Transverse colon (tissue), 4 donors: ENCODE results near the gene NME9. TPM values are rescaled to one million over a fixed set of nuclear protein-coding genes. Genes with fewer than 3 reads are reported as not detected.

ENCODE experiments used
- DNase-seq: peaks from one replicate; pipeline ENCODE4 v3.0.0-alpha.2; 2019
- H3K27ac ChIP-seq, 4 donors: fragments of 200-600 bp; sonication (generic); 2 replicates each; pipeline ENCODE4 v1.5.1; 2016 to 2018; ENCODE audit warnings: inconsistent platforms in 4 of 4
- H3K27me3 ChIP-seq: fragments of 200-600 bp; sonication (generic); 2 replicates; pipeline ENCODE4 v1.5.1; 2017; ENCODE audit warnings: inconsistent platforms
- H3K36me3 ChIP-seq, 4 donors: fragments of 200-600 bp; sonication (generic); 2 replicates each; pipeline ENCODE4 v1.5.1; 2017 to 2019; ENCODE audit warnings: inconsistent platforms in 4 of 4
- H3K4me1 ChIP-seq, 4 donors: fragments of 200-600 bp; sonication (generic); 2 replicates each; pipeline ENCODE4 v1.5.1; 2017 to 2020; ENCODE audit warnings: inconsistent platforms in 4 of 4
- H3K4me3 ChIP-seq, 4 donors: fragments of 200-600 bp; sonication (generic); 1 replicate in 1 of 4; 2 replicates in 3 of 4; pipeline versions ENCODE4 v1.5.1 to v1.6.1; 2017 to 2019; ENCODE audit warnings: inconsistent platforms in 4 of 4
- H3K9me3 ChIP-seq, 2 donors: fragments of 200-600 bp; sonication (generic); 2 replicates each; pipeline ENCODE4 v1.5.1; 2017 to 2019; ENCODE audit warnings: inconsistent platforms in 2 of 2
- EP300 ChIP-seq: sonication (generic); formaldehyde crosslinking; IDR thresholded peaks from one replicate; pipeline ENCODE4 v1.6.1; 2017; ENCODE audit warnings: antibody characterized with exemption, low read depth
- POLR2A ChIP-seq: fragments of 450-650 bp; IDR thresholded peaks from one replicate; pipeline ENCODE4 v1.6.1; 2016; ENCODE audit warnings: antibody characterized with exemption, mild to moderate bottlenecking, moderate library complexity
- POLR2AphosphoS5 ChIP-seq, 3 donors: sonication (generic); formaldehyde crosslinking; IDR thresholded peaks; one replicate each; pipeline ENCODE4 v1.6.1; 2016; ENCODE audit warnings: antibody characterized with exemption in 3 of 3
- WGBS, 2 donors: methylation state at CpG; one replicate each; pipeline ENCODE4 v1.1.5; 2018; ENCODE audit warnings: low coverage in 1 of 2; 5-methylcytosine and 5-hydroxymethylcytosine counted together
- in situ Hi-C, 4 donors: fragments of 200-750 bp; cut with MboI; loops; one replicate each; pipeline versions ENCODE4 v1.15.0 to v1.15.1; 2017; ENCODE audit warnings: low sequenced_read_pairs in 3 of 4, low pct_ligation_motif_present in 1 of 4, low pct_unique_long_range_greater_than_20kb in 1 of 4
- intact Hi-C: fragments of 100-400 bp; cut with DNase I; formaldehyde crosslinking; loops from one replicate; pipeline ENCODE4 v1.15.1; 2023; ENCODE audit warnings: low total_unique reads
- total RNA-seq, 4 donors: library from RNA; depleted of rRNA; stranded (reverse); fragments of >200 nt; gene quantifications; one replicate each; pipeline ENCODE4 v1.1.0, GENCODE V29; 2016
- TF ChIP-seq, protein P1 (sequence below), 5 experiments: fragments of 200-600 bp in 3 of 5; fragments of 450-650 bp in 2 of 5; sonication (generic) in 3 of 5; IDR thresholded peaks; 1 replicate in 2 of 5; 2 replicates in 3 of 5; pipeline ENCODE4 v1.5.1; 2016 to 2017; ENCODE audit warnings: antibody characterized with exemption in 5 of 5, inconsistent platforms in 3 of 5, mild to moderate bottlenecking in 2 of 5, moderate library complexity in 1 of 5

NME9 gene
- total RNA-seq, 4 donors from 2014 or later: not detected

DNA sequence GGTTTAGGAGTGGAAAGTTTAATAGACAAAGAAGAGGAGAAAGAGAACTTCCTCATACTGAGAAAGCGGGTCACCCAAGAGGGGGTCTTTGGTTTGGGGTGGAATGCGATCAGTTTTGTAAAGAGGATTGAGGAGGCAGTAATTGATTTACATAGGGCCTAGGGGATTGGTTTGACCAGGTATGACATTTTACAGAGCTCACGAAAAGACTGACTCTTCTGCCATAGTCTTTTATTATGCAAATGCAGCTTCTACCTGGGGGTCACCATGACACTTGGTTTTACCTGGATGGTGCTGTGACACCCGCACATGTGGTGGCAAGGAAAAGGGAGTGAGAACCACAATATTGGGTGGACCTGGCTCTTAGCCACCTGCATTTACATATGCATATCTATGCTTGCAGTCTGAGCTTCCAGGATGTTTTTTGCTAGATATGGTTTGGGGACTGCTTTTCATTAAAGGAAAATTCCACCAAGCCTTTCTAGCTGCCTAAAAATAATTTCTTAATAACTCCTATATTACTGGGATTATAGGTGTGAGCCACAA lies 6.9 kb upstream of the NME9 start:
- no peak overlapping the region for H3K4me3 ChIP-seq
- WGBS, 2 donors: 90 to 94% methylated on average over 3 to 4 of the region's 4 CpGs
- intact Hi-C loops (no loop called here), in situ Hi-C loops (loop anchor here in 1 of 4 donors (10.0 kb wide), 1 partner anchor 258 kb away; the partner anchor contains the start of gene CEP70)
- no peak overlapping the region for H3K27ac ChIP-seq
- H3K9me3 ChIP-seq: no peaks in the 10 kb centered on the region
- no peaks in the 10 kb centered on the region for H3K36me3 ChIP-seq
- DNase-seq: no peak
- H3K27me3 ChIP-seq: no peaks in the 10 kb centered on the region
- no peak for TF ChIP-seq POLR2A
- no peak for TF ChIP-seq EP300
- TF ChIP-seq, protein P1, sequence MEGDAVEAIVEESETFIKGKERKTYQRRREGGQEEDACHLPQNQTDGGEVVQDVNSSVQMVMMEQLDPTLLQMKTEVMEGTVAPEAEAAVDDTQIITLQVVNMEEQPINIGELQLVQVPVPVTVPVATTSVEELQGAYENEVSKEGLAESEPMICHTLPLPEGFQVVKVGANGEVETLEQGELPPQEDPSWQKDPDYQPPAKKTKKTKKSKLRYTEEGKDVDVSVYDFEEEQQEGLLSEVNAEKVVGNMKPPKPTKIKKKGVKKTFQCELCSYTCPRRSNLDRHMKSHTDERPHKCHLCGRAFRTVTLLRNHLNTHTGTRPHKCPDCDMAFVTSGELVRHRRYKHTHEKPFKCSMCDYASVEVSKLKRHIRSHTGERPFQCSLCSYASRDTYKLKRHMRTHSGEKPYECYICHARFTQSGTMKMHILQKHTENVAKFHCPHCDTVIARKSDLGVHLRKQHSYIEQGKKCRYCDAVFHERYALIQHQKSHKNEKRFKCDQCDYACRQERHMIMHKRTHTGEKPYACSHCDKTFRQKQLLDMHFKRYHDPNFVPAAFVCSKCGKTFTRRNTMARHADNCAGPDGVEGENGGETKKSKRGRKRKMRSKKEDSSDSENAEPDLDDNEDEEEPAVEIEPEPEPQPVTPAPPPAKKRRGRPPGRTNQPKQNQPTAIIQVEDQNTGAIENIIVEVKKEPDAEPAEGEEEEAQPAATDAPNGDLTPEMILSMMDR (IDR thresholded peaks at IDR 0.05): no peak
- no peak for TF ChIP-seq POLR2AphosphoS5 (IDR thresholded peaks at IDR 0.05)
- H3K4me1 ChIP-seq: no peaks in the 10 kb centered on the region

GRCh38 chr3:138334608-138335007 lies 5.0 kb upstream of the NME9 start:
- H3K4me1 ChIP-seq: peaks cover 0 to 5% (median 1%) of the 10 kb centered on the region in 4 donors
- no peaks in the 10 kb centered on the region for H3K36me3 ChIP-seq
- no peak overlapping the region for H3K4me3 ChIP-seq
- DNase-seq: no peak
- no peak for TF ChIP-seq POLR2A
- no peak for TF ChIP-seq POLR2AphosphoS5 (IDR thresholded peaks at IDR 0.05)
- TF ChIP-seq EP300: no peak
- TF ChIP-seq, protein P1 (IDR thresholded peaks at IDR 0.05): no peak
- intact Hi-C loops: no loop called here
- H3K27ac ChIP-seq: no peak overlapping the region
- WGBS, 2 donors: 78 to 82% methylated on average over 3 to 4 of the region's 4 CpGs
- in situ Hi-C loops: loop anchor here in 1 of 4 donors (10.0 kb wide), 1 partner anchor 260 kb away; the partner anchor contains the start of gene CEP70
- H3K27me3 ChIP-seq: no peaks in the 10 kb centered on the region
- H3K9me3 ChIP-seq: no peaks in the 10 kb centered on the region

- Histone ChIP-seq H3K27ac (no peak overlapping the region), H3K27me3 (no peaks in the 10 kb centered on the region), H3K4me3 (no peak overlapping the region), H3K9me3 (no peaks in the 10 kb centered on the region), H3K4me1 (peaks cover 0 to 13% (median 8%) of the 10 kb centered on the region in 4 donors), H3K36me3 (no peaks in the 10 kb centered on the region)
- no peak for TF ChIP-seq POLR2A
- TF ChIP-seq, protein P1 (IDR thresholded peaks at IDR 0.05): peak; percentile 31 to 49 (median 49)
- 47 to 49% methylated on average over 3 to 4 of the region's 4 CpGs for WGBS, 2 donors
- intact Hi-C loops (no loop called here), in situ Hi-C loops (loop anchor here in 1 of 4 donors (10.0 kb wide), 1 partner anchor 262 kb away; the partner anchor contains the start of gene CEP70)
- DNase-seq: no peak
Measured at GRCh38 chr3:138332472-138333073, 2.9 kb upstream of the NME9 start.

GRCh38 chr3:138331143-138331894 lies 1.7 kb upstream of the NME9 start:
- Histone ChIP-seq H3K9me3 (no peaks in the 10 kb centered on the region), H3K27me3 (no peaks in the 10 kb centered on the region), H3K4me3 (no peak overlapping the region), H3K4me1 (peaks cover 0 to 13% (median 8%) of the 10 kb centered on the region in 4 donors), H3K36me3 (no peaks in the 10 kb centered on the region), H3K27ac (no peak overlapping the region)
- intact Hi-C loops: no loop called here
- in situ Hi-C loops: loop anchor here in 1 of 4 donors (10.0 kb wide), 1 partner anchor 263 kb away; the partner anchor contains the start of gene CEP70
- no peak for TF ChIP-seq EP300
- TF ChIP-seq POLR2A: no peak
- TF ChIP-seq, protein P1 (IDR thresholded peaks at IDR 0.05): no peak
- TF ChIP-seq POLR2AphosphoS5 (IDR thresholded peaks at IDR 0.05): no peak
- no peak for DNase-seq
- 69 to 90% methylated on average over 2 to 6 of the region's 6 CpGs for WGBS, 2 donors
